ENCODE data around the gene CHTOP.
"Not testable (repeated sequence)": the region's sequence is repeated elsewhere in the genome, so short reads cannot be mapped to it uniquely, and the experiment has no call there.

CHTOP gene

DNA sequence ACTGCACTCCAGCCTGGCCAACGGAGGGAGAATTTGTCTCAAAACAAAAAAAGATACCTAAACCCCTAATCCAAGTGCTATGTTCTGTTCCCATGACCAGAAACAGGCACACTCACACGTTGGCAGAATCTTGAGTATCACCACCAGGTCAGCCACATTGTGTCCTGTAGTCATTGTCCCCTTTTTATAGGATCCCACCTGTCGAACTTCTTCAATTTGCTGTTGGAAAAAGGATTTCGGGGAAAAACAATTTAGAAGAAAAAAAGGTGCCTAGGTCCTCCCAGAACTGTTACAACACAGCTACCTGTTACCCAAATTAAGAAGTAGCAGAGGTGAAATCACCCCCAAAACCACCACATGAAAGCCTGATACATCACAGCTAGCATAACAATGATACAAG is 33.6 kb downstream of the CHTOP start:
- no peak for DNase-seq

DNA sequence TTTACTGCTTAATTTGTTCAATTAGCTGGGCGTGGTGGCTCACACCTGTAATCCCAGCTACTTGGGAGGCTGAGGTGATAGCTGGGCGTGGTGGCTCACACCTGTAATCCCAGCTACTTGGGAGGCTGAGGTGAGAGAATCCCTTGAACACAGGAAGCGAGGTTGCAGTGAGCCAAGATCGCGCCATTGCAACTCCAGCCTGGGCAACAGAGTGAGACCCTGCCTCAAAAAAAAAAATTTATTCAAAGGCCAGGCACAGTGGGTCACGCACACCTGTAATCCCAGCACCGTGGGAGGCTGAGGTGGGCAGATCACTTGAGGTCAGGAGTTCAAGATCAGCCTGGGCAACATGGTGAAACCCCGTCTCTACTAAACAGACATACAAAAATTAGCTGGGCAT is 34.8 kb downstream of the CHTOP start:
- DNase-seq, result not testable (repeated sequence)

DNA sequence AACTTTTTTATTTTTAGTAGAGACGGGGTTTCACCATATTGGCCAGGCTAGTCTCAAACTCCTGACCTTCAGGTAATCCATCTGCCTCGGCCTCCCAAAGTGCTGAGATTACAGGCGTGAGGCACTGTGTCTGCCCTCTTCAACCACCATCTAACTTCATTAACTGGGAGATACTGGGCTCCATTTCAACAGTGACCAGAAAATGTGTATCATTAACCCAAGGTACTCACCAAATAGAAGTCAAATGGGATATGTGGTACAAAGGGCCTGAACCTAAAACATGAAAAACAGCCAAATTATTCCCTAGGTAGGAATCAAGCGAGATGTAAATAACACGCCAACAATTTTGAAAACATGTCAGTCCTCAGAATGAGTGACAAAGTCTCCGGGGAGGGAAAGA is 35.7 kb downstream of the CHTOP start:
- no peak for DNase-seq

DNA sequence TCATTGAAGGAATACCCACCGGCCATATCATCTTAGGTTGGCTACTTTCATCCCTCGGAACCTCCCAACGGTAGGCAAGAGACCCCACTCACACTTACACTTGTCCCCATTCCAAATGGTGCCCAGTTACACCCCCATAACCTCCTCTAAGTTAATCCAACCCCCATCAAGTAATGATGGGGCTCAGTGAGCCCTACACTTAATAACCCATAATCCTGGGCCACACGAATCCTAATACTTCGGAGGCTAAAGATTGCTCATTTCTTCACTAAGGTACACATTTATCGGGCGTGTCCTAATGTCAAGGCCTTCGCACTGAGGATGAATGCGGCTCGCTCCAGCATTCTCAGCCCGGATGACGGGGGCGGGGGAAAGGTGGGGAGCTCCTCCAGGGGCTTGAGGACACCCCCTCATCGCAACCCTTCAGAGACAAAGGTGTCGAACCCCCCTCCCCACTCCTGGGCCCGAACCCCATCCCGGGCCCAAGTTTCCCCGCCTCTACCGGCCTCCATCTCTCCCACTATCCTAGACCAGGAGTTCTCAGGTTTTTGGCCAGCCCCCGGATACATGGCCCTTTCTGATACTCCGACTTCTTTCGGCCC is 36.5 kb downstream of the CHTOP start:
- no peak for DNase-seq

DNA sequence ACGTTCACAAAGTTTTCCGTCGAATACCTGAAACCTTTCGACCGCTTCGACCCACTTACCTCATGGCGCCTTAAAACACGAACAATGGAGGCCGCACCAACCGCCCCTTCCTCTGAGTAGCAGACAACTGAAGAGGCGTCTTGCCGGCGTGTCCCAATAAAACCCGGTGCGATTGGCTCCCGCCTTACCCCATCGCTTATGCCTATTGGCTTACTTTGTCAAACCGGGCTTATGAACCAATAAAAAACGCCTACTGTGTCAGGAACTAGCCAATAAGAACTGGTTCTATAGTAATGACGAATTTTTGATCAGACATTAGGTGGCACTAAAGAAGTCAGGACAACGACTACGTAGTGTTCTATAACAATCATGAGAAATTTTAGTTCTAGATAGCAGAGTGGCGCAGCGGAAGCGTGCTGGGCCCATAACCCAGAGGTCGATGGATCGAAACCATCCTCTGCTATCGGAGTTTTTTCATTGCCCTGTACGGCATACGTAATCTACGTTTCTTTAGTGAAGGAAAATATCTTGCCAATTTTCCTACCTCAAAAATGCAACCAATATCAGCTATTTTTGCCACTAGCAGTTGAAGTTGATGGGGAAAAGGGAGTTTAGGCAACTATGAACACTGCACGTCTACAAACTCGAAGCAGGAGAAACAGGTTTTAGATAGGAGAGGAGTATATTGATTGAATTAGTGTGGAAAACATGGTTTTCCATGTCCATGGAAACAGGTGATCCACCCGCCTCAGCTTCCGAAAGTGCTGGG is 37.2 kb downstream of the CHTOP start, which contains the start of gene ILF2:
Gene ILF2, minus strand, starts transcription at position 135 of the 769 bp plus-strand sequence. Its CDS starts 71 bp downstream, at position 64.
- DNase-seq, result peak; percentile 100

DNA sequence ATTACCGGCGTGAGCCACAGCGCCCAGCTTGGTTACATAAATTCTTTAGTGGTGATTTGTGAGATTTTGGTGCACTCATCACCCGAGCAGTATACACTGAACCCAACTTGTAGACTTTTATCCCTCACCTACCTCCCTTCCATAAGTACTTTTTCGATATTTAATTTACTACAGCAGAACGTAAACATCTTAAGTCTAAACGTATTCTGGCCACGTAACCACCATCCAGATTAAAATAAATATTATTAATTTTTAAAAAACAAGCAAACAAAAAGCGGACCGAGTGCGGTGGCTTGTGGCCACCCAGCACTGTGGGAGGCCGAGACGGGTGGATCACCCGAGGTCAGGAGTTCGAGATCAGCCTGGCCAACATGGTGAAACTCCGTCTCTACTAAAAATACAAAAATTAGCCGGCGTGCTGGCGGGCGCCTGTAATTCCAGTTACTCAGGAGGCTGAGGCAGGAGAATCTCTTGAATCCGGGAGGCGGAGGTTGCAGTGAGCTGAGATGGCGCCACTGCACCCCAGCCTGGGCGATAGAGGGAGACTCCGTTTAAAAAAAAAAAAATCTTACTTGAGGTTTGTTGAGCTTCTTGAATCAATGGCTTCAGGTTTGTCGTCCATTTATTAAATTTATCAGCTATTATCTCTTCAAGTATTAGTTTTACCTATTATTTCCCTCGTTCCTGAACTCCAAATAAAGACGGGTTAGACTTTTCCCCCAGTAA is 37.9 kb downstream of the CHTOP start:
- DNase-seq, result peak; percentile 46

DNA sequence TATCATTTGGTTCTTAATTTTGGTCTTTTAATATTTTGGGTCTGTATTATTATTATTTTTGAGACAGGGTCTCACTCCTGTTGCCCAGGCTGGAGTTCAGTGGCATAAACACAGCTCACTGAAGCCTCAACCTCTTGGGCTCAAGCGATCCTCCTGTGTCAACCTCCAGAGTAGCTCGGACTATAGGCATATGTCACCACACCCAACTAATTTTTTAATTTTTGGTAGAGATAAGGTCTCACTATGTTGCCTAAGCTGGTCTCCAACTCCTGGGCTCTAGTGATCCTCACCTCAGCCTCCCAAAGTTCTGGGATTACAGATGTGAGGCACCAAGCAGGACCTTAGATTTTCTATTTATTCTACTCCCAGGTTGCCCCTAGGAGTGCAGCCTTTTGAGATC is 39.6 kb downstream of the CHTOP start:
- no peak for DNase-seq

DNA sequence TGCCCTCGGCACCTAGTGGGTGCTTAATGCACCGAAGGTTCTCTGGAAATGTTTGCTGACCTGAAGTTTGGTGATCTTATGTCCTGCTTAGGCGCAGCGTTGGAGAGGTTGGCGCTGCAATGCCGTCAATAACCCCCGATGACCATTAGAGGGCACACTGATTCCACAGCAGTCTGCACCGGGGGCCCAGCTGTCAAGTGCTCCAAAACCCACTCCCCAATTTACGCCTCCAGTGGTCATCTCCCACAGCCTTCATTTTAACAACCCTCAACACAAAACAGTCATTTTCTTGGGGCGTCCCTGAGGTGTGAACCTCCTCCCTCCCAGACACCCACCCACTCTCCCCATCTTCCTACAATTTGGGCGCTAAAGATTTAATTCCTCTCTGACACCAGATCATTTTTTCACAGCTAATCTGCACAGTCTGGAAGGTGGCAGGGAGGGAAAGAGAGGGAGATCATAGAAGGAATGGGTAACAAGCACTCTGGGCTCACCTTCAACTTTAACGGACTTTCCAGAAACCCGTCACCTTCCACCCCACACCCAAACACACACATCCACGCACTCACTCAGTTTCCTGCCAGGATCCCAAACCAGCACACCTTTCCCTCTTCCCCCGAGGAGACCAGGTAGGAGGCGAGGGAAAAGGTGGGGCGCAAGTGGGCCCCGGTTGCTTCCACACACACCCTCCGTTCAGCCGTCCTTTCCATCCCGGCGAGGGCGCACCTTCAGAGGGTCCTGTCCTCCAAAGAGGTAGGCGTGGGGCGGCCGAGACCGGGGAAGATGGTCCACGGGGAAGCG is 44.1 kb downstream of the CHTOP start:
- peak; percentile 42 for DNase-seq

DNA sequence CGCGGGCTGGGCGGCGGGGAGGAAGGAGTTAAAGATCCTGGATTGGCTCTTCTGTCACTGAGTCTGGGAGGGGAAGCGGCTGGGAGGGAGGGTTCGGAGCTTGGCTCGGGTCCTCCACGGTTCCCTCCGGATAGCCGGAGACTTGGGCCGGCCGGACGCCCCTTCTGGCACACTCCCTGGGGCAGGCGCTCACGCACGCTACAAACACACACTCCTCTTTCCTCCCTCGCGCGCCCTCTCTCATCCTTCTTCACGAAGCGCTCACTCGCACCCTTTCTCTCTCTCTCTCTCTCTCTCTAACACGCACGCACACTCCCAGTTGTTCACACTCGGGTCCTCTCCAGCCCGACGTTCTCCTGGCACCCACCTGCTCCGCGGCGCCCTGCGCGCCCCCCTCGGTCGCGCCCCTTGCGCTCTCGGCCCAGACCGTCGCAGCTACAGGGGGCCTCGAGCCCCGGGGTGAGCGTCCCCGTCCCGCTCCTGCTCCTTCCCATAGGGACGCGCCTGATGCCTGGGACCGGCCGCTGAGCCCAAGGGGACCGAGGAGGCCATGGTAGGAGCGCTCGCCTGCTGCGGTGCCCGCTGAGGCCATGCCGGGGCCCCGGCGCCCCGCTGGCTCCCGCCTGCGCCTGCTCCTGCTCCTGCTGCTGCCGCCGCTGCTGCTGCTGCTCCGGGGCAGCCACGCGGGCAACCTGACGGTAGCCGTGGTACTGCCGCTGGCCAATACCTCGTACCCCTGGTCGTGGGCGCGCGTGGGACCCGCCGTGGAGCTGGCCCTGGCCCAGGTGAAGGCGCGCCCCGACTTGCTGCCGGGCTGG is 44.9 kb downstream of the CHTOP start, which contains the start of gene NPR1:
Gene NPR1, plus strand, starts transcription at position 170 of the 818 bp plus-strand sequence. Its CDS starts 421 bp downstream, at position 591.
- DNase-seq, result no peak

DNA sequence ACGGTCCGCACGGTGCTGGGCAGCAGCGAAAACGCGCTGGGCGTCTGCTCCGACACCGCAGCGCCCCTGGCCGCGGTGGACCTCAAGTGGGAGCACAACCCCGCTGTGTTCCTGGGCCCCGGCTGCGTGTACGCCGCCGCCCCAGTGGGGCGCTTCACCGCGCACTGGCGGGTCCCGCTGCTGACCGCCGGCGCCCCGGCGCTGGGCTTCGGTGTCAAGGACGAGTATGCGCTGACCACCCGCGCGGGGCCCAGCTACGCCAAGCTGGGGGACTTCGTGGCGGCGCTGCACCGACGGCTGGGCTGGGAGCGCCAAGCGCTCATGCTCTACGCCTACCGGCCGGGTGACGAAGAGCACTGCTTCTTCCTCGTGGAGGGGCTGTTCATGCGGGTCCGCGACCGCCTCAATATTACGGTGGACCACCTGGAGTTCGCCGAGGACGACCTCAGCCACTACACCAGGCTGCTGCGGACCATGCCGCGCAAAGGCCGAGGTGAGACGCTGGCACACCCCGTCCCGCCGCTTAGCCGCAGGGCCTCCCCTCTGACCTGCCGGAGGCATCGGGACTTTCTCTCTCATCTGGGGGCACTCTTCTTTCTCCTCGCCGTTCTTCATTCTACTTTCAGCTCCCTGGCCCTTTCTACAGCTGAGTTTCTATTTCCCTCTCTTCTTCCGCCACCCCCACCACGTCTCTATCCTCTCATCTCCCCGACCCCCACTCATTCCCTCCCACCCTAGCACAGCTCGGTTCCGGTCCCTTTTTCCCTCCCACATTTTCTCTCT is 45.7 kb downstream of the CHTOP start:
- DNase-seq, result no peak

DNA sequence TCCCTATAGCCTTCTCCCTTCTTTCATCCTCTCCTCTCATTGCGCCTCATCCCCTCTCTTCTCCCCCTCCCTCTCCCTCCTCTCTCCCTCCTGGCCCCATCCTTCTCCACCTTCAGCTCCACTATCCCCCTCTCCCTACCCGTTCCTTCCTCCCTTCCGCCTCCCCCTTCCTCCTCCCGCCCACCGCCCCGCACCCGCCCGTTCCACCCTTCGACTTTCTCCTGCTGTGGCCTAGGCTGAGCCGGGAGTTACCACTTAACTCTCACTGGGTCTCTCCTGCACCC is 46.2 kb downstream of the CHTOP start:
- DNase-seq, result no peak

DNA sequence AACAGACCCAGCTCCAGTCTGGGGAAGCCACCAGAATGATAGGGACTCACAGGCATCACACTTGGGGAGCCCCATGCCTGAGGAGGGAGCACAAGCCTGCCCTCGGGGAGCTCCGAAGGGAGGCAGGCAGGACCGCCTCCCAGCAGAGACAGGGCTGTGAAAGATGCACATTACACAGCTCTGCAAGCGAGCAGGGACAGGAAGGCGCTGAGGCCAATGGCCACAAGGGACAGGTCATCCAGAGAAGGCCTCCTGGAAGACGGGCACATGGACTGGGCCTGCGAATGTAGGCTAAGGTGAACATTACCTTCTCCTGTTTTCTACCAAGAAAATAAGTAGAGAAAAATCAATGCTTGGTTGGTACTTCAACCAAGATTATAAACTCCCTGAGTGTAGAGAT is 48.9 kb downstream of the CHTOP start:
- no peak for DNase-seq

DNA sequence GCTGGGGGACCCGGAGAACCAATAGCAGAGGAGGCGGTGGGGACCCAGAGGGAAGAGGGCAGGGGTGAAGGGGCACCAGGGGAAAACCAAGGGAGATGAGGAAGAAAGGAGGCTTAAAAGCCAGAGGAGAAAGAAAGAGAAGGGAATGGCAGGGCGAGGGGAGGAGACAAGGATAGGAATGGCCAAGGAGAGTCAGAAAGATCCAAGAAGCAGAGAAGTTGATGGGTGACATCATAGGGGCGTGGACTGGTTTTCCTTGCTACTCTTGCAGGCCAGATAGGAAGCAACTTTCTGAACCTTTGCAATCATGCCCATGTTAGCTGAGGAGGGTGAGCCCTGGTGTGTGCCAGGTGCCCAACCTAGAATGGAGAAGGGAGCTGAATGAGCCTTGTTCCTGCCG is 50.0 kb downstream of the CHTOP start:
- no peak for DNase-seq

DNA sequence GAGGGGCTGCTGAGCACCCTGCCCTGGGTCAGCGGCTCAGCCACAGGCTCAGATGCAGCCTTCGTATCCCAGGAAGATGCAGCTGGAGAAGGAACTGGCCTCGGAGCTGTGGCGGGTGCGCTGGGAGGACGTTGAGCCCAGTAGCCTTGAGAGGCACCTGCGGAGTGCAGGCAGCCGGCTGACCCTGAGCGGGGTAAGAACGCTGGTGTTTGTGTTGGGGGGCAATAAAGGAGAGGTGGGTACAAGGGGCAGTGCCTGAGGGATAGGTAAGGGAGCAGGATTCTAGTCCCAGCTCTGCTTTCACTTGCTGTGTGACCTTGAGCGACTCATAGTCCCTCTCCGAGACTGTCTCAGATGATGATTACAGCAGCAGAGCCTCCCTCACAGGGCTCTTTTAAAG is 51.0 kb downstream of the CHTOP start:
- no peak for DNase-seq

DNA sequence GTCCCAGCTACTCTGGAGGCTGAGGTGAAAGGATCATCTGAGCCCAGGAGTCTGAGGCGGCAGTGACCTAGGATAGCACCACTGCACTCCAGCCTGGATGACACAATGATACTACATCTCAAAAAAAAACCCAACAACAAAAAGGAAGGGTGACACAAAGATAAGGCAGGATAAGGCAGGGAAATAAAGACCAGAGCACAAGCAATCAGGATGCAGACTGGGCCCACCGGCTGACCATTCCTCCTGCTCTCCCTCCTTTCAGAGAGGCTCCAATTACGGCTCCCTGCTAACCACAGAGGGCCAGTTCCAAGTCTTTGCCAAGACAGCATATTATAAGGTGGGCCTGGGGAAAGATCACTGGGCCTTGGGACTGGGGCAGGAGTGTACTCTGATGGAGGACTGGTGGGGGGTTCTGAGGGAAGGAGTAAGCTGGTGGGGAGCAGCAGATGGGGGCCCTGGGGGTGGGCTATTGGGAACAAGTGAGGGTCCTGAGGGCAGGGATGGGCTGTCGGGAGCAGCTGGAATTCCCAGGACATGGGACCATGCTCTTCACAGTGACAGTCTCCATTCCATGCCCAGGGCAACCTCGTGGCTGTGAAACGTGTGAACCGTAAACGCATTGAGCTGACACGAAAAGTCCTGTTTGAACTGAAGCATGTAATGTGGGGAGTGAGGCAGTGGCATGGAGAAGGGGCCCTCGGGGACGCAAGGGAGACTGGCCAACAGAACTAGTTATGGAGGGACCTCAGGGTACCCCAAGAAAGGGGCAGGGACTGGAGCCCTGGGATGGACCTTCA is 51.9 kb downstream of the CHTOP start:
- DNase-seq, result no peak

DNA sequence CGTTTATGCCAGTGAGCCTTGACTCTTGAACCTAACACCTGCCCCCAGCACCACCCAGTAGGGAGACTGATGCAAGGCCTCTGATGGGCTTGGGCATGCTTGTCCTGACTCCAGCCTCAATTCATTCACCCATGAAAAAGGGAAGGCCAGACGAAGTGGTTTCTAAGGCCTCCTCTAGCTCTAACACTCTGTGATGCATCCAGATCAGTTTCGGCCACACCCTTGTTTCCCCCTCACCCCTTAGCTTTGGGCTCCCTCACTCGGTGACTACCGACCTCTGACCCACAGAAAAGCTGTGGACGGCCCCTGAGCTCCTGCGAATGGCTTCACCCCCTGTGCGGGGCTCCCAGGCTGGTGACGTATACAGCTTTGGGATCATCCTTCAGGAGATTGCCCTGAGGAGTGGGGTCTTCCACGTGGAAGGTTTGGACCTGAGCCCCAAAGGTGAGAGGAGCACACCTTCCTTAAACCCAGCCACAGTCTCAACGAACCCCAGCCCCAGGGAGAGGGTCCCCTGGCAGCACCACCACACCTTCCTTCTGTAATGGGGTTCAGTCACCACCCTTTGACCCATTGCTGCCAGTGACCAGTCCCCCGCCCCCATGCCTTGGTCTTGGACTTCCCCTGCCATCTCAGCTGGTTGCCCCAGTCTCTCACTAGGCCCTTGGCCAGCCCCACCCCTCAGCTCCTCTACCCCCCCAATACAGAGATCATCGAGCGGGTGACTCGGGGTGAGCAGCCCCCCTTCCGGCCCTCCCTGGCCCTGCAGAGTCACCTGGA is 53.7 kb downstream of the CHTOP start:
- no peak for DNase-seq

DNA sequence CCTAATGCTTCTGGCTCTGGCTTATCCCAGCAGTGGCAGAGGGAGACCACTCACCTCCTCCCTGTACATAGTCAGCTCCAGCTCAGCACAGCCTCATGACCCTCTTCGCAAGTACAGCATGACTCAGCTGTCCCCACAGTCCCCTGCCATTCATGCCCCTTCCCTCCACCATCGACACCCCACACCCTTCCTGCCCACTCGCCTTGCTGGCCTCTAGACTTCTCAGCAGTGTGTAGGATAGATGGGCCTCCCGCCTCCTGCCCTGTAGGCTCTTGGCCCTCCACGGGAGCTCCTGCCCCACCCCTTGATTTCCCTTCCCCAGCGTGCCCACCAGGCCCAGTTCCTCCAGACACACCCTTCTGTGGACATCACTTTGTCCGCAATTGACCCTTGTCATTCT is 54.4 kb downstream of the CHTOP start:
- DNase-seq, result no peak

DNA sequence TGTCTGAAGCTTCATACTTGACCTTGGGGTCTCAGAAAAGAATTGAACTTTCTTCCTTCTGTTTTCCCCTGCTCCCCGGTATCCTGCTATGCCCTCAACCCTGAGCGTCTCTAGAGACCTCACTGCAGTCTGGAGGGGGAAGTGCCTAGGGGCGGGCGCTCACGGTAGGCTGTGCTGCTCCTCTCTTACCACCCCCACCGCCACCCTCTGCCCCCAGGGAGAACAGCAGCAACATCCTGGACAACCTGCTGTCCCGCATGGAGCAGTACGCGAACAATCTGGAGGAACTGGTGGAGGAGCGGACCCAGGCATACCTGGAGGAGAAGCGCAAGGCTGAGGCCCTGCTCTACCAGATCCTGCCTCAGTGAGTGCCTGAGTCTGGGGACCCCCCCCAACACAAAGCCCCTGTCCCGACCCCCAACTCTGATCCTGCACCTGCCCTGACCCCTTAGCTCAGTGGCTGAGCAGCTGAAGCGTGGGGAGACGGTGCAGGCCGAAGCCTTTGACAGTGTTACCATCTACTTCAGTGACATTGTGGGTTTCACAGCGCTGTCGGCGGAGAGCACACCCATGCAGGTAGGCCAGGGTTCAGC is 55.0 kb downstream of the CHTOP start:
- no peak for DNase-seq

DNA sequence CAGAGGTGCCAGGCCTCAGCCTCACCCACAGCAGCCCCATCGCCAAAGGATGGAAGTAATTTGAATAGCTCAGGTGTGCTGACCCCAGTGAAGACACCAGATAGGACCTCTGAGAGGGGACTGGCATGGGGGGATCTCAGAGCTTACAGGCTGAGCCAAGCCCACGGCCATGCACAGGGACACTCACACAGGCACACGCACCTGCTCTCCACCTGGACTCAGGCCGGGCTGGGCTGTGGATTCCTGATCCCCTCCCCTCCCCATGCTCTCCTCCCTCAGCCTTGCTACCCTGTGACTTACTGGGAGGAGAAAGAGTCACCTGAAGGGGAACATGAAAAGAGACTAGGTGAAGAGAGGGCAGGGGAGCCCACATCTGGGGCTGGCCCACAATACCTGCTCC is 59.6 kb downstream of the CHTOP start:
- no peak for DNase-seq

Data from CD4-positive, alpha-beta T cell treated with Interleukin-4 for 4 hours (primary cell).